WTC11 (cell line): ENCODE measurements around the gene ACBD5. TPM values are rescaled to one million over a fixed set of nuclear protein-coding genes. Genes with fewer than 3 reads are reported as not detected.

Experiments used
- ATAC-seq: fragments of 200-7000 bp; cut with Tn5 transposase; 2 replicates; pipeline ENCODE4 v1.10.0; 2021; ENCODE audit warnings: mild to moderate bottlenecking, moderate library complexity
- CTCF ChIA-PET: fragments of 300-600 bp; sonication (Branson Sonifier 250); formaldehyde crosslinking; loops from one replicate; lab custom pipeline; 2021; ENCODE audit warnings: antibody characterized with exemption; lab: Charles Lee
- POLR2A ChIA-PET: fragments of 350-600 bp; sonication (Branson Sonifier 250); formaldehyde crosslinking; loops from one replicate; lab custom pipeline; 2021; ENCODE audit warnings: antibody characterized with exemption; lab: Charles Lee
- DNase-seq: peaks from one replicate; pipeline ENCODE4 v3.0.0; 2021; ENCODE audit warnings: low spot score
- H3K27ac Mint-ChIP-seq: 2 replicates; pipeline ENCODE4 v1.8.0; 2021; ENCODE audit warnings: mixed read lengths
- H3K27me3 Mint-ChIP-seq: 2 replicates; pipeline ENCODE4 v1.8.0; 2021; ENCODE audit warnings: low read depth, mild to moderate bottlenecking, moderate library complexity, mixed read lengths
- H3K36me3 Mint-ChIP-seq: 2 replicates; pipeline ENCODE4 v1.8.0; 2021; ENCODE audit warnings: mixed read lengths
- H3K4me1 Mint-ChIP-seq: 2 replicates; pipeline ENCODE4 v1.8.0; 2022; ENCODE audit warnings: mixed read lengths
- H3K4me3 Mint-ChIP-seq: 2 replicates; pipeline ENCODE4 v1.8.0; 2021; ENCODE audit warnings: mild to moderate bottlenecking, moderate library complexity, mixed read lengths
- H3K9me3 Mint-ChIP-seq: 2 replicates; pipeline ENCODE4 v1.8.0; 2021; ENCODE audit warnings: mixed read lengths
- GRHL2 ChIP-seq: fragments of 250-450 bp; sonication (Bioruptor Pico); IDR thresholded peaks from 2 replicates; pipeline ENCODE4 v1.8.0; 2022; ENCODE audit warnings: mild to moderate bottlenecking, moderate library complexity; ENCODE audit not compliant: insufficient replicate concordance, severe bottlenecking
- JAZF1 ChIP-seq: fragments of 250-450 bp; sonication (Bioruptor Pico); IDR thresholded peaks from 2 replicates; pipeline ENCODE4 v1.9.0; 2021; ENCODE audit warnings: moderate library complexity, mild to moderate bottlenecking, inconsistent platforms
- MLX ChIP-seq: sonication (generic); formaldehyde crosslinking; IDR thresholded peaks from 2 replicates; pipeline ENCODE4 v1.8.1; 2023; ENCODE audit warnings: mild to moderate bottlenecking, missing genetic modification reagents, moderate library complexity
- MXD4 ChIP-seq: fragments of 250-450 bp; sonication (Bioruptor Pico); IDR thresholded peaks from 2 replicates; pipeline ENCODE4 v1.8.0; 2021; ENCODE audit warnings: mild to moderate bottlenecking, moderate library complexity, borderline replicate concordance
- NFYB ChIP-seq: sonication (generic); formaldehyde crosslinking; conservative IDR thresholded peaks from 2 replicates; pipeline ENCODE4 v1.8.0; 2022; ENCODE audit warnings: low read depth, missing genetic modification reagents
- PRRX2 ChIP-seq: fragments of 250-450 bp; sonication (Bioruptor Pico); IDR thresholded peaks from 2 replicates; pipeline ENCODE4 v1.8.0; 2021; ENCODE audit warnings: mild to moderate bottlenecking
- RORB ChIP-seq: fragments of 250-450 bp; sonication (Bioruptor Pico); IDR thresholded peaks from 2 replicates; pipeline ENCODE4 v1.9.0; 2021; ENCODE audit warnings: mild to moderate bottlenecking
- TEAD4 ChIP-seq: sonication (generic); formaldehyde crosslinking; IDR thresholded peaks from 2 replicates; pipeline ENCODE4 v1.8.0; 2022; ENCODE audit warnings: mild to moderate bottlenecking, missing genetic modification reagents
- ZBTB43 ChIP-seq: sonication (generic); formaldehyde crosslinking; IDR thresholded peaks from 2 replicates; pipeline ENCODE4 v1.8.1; 2023; ENCODE audit warnings: mild to moderate bottlenecking, missing genetic modification reagents
- ZNF232 ChIP-seq: sonication (generic); formaldehyde crosslinking; IDR thresholded peaks from 2 replicates; pipeline ENCODE4 v1.8.0; 2022; ENCODE audit warnings: mild to moderate bottlenecking, missing genetic modification reagents
- ZNF512 ChIP-seq: sonication (generic); formaldehyde crosslinking; IDR thresholded peaks from 2 replicates; pipeline ENCODE4 v1.8.1; 2022; ENCODE audit warnings: missing genetic modification reagents, borderline replicate concordance
- ZNF532 ChIP-seq: fragments of 250-450 bp; sonication (Bioruptor Pico); IDR thresholded peaks from 2 replicates; pipeline ENCODE4 v1.9.0; 2021; ENCODE audit warnings: mild to moderate bottlenecking, borderline replicate concordance
- ZNF671 ChIP-seq: fragments of 250-450 bp; sonication (Bioruptor Pico); IDR thresholded peaks from 2 replicates; pipeline ENCODE4 v1.8.0; 2021; ENCODE audit warnings: mild to moderate bottlenecking
- ZSCAN18 ChIP-seq: fragments of 250-450 bp; sonication (Bioruptor Pico); IDR thresholded peaks from 2 replicates; pipeline ENCODE4 v2.1.2; 2022; ENCODE audit warnings: mild to moderate bottlenecking, moderate library complexity
- total RNA-seq: library from RNA; stranded (reverse); gene quantifications from 3 replicates; pipeline ENCODE4 v1.2.3, GENCODE V29; 2021
- TF ChIP-seq, protein P1 (sequence below): sonication (generic); formaldehyde crosslinking; IDR thresholded peaks from 2 replicates; pipeline ENCODE4 v1.8.1; 2022; ENCODE audit warnings: low read depth, mild to moderate bottlenecking, moderate library complexity, missing genetic modification reagents, borderline replicate concordance
- TF ChIP-seq, protein P2 (sequence below): sonication (generic); formaldehyde crosslinking; IDR thresholded peaks from 2 replicates; pipeline ENCODE4 v1.8.0; 2023; ENCODE audit warnings: missing genetic modification reagents
- TF ChIP-seq, protein P3 (sequence below): fragments of 250-450 bp; sonication (Bioruptor Pico); IDR thresholded peaks from 2 replicates; pipeline ENCODE4 v1.9.0; 2021; ENCODE audit warnings: moderate library complexity, mild to moderate bottlenecking, inconsistent platforms, borderline replicate concordance
- TF ChIP-seq, protein P4 (sequence below): sonication (generic); formaldehyde crosslinking; IDR thresholded peaks from 2 replicates; pipeline ENCODE4 v1.8.1; 2022; ENCODE audit warnings: mild to moderate bottlenecking, moderate library complexity, missing genetic modification reagents

Gene ACBD5
- total RNA-seq, 1 experiment from 2014 or later = 18.1 TPM

DNA sequence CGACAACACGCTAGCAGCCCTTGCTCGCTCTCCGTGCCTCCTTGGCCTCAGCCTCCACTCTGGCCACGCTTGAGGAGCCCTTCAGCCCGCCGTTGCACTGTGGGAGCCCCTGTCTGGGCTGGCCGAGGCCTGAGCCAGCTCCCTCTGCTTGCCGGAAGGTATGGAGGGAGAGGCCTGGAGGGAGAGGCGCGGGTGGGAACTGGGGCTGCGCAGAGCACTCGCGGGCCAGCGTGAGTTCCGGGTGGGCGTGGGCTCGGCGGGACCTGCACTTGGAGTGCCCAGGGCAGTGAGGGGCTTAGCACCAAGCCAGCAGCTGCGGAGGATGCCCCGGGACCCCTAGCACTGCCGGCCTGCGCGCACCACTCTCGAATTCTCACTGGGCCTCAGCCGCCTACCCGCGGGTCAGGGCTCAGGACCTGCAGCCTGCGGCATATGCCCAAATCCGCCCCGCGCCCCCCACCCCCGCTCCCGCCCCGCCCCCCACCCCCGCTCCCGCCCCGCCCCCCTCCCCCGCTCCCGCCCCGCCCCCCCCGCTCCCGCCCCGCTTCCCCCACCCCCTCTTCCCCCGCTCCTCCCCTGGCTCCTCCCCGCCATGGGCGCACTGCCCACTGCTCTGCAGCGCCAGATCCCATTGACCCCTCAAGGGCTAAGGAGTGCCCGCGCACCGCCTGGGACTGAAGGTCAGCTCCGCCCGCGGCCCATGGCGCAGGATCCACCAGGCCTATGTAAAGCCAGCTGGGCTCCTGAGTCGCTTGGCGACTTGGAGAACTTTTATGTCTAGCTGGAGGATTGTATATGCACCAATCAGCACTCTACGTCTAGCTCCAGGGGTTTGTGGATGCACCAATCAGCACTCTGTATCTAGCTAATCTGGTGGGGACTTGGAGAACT, 15.9 kb upstream of the ACBD5 start:
- no peak for TF ChIP-seq JAZF1
- TF ChIP-seq, protein P1, sequence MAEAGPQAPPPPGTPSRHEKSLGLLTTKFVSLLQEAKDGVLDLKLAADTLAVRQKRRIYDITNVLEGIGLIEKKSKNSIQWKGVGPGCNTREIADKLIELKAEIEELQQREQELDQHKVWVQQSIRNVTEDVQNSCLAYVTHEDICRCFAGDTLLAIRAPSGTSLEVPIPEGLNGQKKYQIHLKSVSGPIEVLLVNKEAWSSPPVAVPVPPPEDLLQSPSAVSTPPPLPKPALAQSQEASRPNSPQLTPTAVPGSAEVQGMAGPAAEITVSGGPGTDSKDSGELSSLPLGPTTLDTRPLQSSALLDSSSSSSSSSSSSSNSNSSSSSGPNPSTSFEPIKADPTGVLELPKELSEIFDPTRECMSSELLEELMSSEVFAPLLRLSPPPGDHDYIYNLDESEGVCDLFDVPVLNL (CRISPR knock-in tag) = no peak
- Mint-ChIP-seq H3K27ac (no peak overlapping the region), H3K4me1 (peaks cover 16% of the 10 kb centered on the region), H3K27me3 (peaks cover 54% of the 10 kb centered on the region), H3K36me3 (peaks cover 12% of the 10 kb centered on the region; the same call in 1 of the 2 replicates), H3K9me3 (peaks cover 9% of the 10 kb centered on the region; the same call in 1 of the 2 replicates), H3K4me3 (no peak overlapping the region)
- ATAC-seq (no peak), DNase-seq (no peak)
- ChIA-PET CTCF (interaction anchor here (1.1 kb wide), 1 partner anchor 15 kb away, joined by 3 read pairs; no protein-coding TSS in a partner anchor), POLR2A (no interaction called here)

DNA sequence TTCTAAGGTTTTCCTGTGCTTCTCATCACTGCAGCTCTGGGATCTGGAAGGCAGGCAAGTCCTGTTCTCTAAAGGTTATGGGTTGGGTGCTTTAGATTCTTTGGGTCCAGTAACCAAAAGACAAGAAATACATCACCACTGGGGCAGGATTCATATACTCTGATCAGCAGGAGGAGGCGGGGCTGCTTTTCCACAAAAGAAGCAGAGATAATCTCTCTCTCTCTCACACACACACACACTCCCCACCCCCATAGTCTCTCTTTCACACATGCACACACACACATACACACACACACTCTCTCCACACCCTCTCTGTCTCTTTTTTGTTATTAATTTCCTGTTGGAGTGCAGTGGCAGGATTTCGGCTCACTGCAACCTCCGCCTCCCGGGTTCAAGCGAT, 13.0 kb upstream of the ACBD5 start:
- H3K36me3 Mint-ChIP-seq = peaks cover 31% of the 10 kb centered on the region

More for the DNA sequence above, 13.0 kb upstream of the ACBD5 start:
- no peak overlapping the region for H3K27ac Mint-ChIP-seq
- H3K27me3 Mint-ChIP-seq = peaks cover 39% of the 10 kb centered on the region
- no peak for TF ChIP-seq NFYB (CRISPR knock-in tag)
- TF ChIP-seq, protein P2, sequence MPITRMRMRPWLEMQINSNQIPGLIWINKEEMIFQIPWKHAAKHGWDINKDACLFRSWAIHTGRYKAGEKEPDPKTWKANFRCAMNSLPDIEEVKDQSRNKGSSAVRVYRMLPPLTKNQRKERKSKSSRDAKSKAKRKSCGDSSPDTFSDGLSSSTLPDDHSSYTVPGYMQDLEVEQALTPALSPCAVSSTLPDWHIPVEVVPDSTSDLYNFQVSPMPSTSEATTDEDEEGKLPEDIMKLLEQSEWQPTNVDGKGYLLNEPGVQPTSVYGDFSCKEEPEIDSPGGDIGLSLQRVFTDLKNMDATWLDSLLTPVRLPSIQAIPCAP (CRISPR knock-in tag) = no peak
- no peak for TF ChIP-seq ZNF671 (CRISPR knock-in tag)
- TF ChIP-seq, protein P3, sequence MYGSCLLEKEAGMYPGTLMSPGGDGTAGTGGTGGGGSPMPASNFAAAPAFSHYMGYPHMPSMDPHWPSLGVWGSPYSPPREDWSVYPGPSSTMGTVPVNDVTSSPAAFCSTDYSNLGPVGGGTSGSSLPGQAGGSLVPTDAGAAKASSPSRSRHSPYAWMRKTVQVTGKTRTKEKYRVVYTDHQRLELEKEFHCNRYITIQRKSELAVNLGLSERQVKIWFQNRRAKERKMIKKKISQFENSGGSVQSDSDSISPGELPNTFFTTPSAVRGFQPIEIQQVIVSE (CRISPR knock-in tag) = no peak
- TF ChIP-seq RORB (CRISPR knock-in tag) = no peak
- no peak for TF ChIP-seq ZBTB43
- no peak for TF ChIP-seq GRHL2 (CRISPR knock-in tag)
- TF ChIP-seq MLX (CRISPR knock-in tag) = no peak
- no peak for TF ChIP-seq ZNF232 (CRISPR knock-in tag)
- TF ChIP-seq, protein P4, sequence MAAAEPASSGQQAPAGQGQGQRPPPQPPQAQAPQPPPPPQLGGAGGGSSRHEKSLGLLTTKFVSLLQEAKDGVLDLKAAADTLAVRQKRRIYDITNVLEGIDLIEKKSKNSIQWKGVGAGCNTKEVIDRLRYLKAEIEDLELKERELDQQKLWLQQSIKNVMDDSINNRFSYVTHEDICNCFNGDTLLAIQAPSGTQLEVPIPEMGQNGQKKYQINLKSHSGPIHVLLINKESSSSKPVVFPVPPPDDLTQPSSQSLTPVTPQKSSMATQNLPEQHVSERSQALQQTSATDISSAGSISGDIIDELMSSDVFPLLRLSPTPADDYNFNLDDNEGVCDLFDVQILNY = no peak
- no peak for TF ChIP-seq JAZF1
- no peak for TF ChIP-seq ZNF532 (CRISPR knock-in tag)
- no peak for TF ChIP-seq PRRX2
- TF ChIP-seq MXD4 (CRISPR knock-in tag) = no peak
- TF ChIP-seq ZNF512 (CRISPR knock-in tag) = no peak
- no peak for TF ChIP-seq TEAD4 (CRISPR knock-in tag)
- no peak for TF ChIP-seq ZSCAN18 (CRISPR knock-in tag)
- ChIA-PET CTCF (interaction anchor here (0.6 kb wide), 1 partner anchor 97 kb away, joined by 6 read pairs; no protein-coding TSS in a partner anchor), POLR2A (interaction anchor here (0.7 kb wide), 1 partner anchor 12 kb away, joined by 3 read pairs; no protein-coding TSS in a partner anchor)
- peaks cover 11% of the 10 kb centered on the region for H3K4me1 Mint-ChIP-seq
- H3K4me3 Mint-ChIP-seq = no peak overlapping the region
- ATAC-seq (no peak), DNase-seq (no peak)
- peaks cover 20% of the 10 kb centered on the region for H3K9me3 Mint-ChIP-seq
